ACHN (cell line): ENCODE results near the gene GSG1.

Experiments used
- DNase-seq: peaks from one replicate; pipeline ENCODE4 v3.0.0-alpha.2; 2015
- in situ Hi-C: cut with HindIII; loops from 2 replicates; pipeline ENCODE4 v1.10.0; 2017; ENCODE audit warnings: low sequenced_read_pairs, low pct_ligation_motif_present, low pct_unique_long_range_greater_than_20kb

GSG1 gene

GRCh38 chr12:13124656-13125505 is 21.4 kb upstream of the GSG1 start:
- DNase-seq, result peak; percentile 52
- in situ Hi-C loops, result no loop called here

- in situ Hi-C loops, result no loop called here
- no peak for DNase-seq
These were observed 18.1 kb upstream of the GSG1 start for GRCh38 chr12:13121568-13121967.

- in situ Hi-C loops, result no loop called here
- DNase-seq, result no peak
These were observed 16.9 kb upstream of the GSG1 start for GRCh38 chr12:13120413-13120812.

- in situ Hi-C loops, result no loop called here
- no peak for DNase-seq
These were observed 16.4 kb upstream of the GSG1 start for GRCh38 chr12:13119826-13120225.

GRCh38 chr12:13117029-13117428 is 13.6 kb upstream of the GSG1 start:
- DNase-seq, result no peak
- in situ Hi-C loops, result no loop called here

GRCh38 chr12:13116259-13116658 is 12.8 kb upstream of the GSG1 start:
- no peak for DNase-seq

GRCh38 chr12:13114251-13115052 is 11.0 kb upstream of the GSG1 start:
- no peak for DNase-seq
- in situ Hi-C loops, result no loop called here

More at GRCh38 chr12:13116259-13116658, 12.8 kb upstream of the GSG1 start:
- in situ Hi-C loops, result no loop called here

- in situ Hi-C loops, result no loop called here
- no peak for DNase-seq
These were observed 9.5 kb upstream of the GSG1 start for GRCh38 chr12:13112968-13113367.

GRCh38 chr12:13106666-13107065 is 3.2 kb upstream of the GSG1 start:
- in situ Hi-C loops, result no loop called here
- DNase-seq, result no peak

- in situ Hi-C loops, result no loop called here
- DNase-seq, result no peak
These were observed 2.3 kb upstream of the GSG1 start for GRCh38 chr12:13105781-13106180.

- DNase-seq, result no peak
- in situ Hi-C loops, result no loop called here
These were observed 942 bp upstream of the GSG1 start for GRCh38 chr12:13104409-13104808.

GRCh38 chr12:13102461-13103195 is 839 bp downstream of the GSG1 start:
- in situ Hi-C loops, result no loop called here
- DNase-seq, result no peak

GRCh38 chr12:13101821-13102375 is 1.6 kb downstream of the GSG1 start:
- peak; percentile 50 for DNase-seq
- in situ Hi-C loops, result no loop called here

- in situ Hi-C loops, result no loop called here
- peak; percentile 94 for DNase-seq
These were observed 2.3 kb downstream of the GSG1 start for GRCh38 chr12:13100882-13101769.

- in situ Hi-C loops, result no loop called here
- no peak for DNase-seq
These were observed 2.9 kb downstream of the GSG1 start for GRCh38 chr12:13100605-13100881.

- in situ Hi-C loops, result no loop called here
- no peak for DNase-seq
These were observed 3.4 kb downstream of the GSG1 start for GRCh38 chr12:13099844-13100604.

- no peak for DNase-seq
- in situ Hi-C loops, result no loop called here
These were observed 4.2 kb downstream of the GSG1 start for GRCh38 chr12:13099066-13099843.
